HepG2 (cell line): ENCODE data around the gene P2RY12. TPM values are rescaled to one million over a fixed set of nuclear protein-coding genes. Genes with fewer than 3 reads are reported as not detected.

Experiments
- ATAC-seq: fragments of 200-7000 bp; cut with Tn5 transposase; 3 replicates; pipeline ENCODE4 v1.9.1; 2020; ENCODE audit warnings: mild to moderate bottlenecking, moderate library complexity
- BruUV-seq: library from RNA; stranded (reverse); fragments of 400-500 nt; replicated peaks from 2 replicates; lab custom pipeline; 2021; lab: Mats Ljungman, UMichigan
- CTCF ChIA-PET: fragments of 300-600 bp; formaldehyde crosslinking; extraction: SDS; loops from one replicate; lab custom pipeline; 2021; ENCODE audit warnings: low total read pairs, inconsistent platforms, low intra/inter-chr PET ratio; lab: Yijun Ruan, JAX
- POLR2A ChIA-PET: fragments of 350-600 bp; sonication (Branson Sonifier 250); formaldehyde crosslinking; loops from one replicate; lab custom pipeline; 2020; ENCODE audit warnings: antibody characterized with exemption, inconsistent platforms; lab: Yijun Ruan, JAX
- DNase-seq: peaks from one replicate; pipeline ENCODE4 v3.0.0-alpha.2; 2015; ENCODE audit warnings: low spot score
- FAIRE-seq: peaks from 3 replicates; lab custom pipeline; 2011; peaks lifted over from hg19 to GRCh38; lab: Jason Lieb, UNC
- H2AFZ ChIP-seq: one replicate; pipeline ENCODE4 v1.6.1; 2011; ENCODE audit warnings: low read length, inconsistent platforms
- H3K27ac ChIP-seq: fragments of 300-600 bp; 3 replicates; pipeline ENCODE4 v1.8.0; 2011; ENCODE audit warnings: mixed run types, mild to moderate bottlenecking, mixed read lengths, low read length, inconsistent platforms; ENCODE audit not compliant: insufficient read depth; ENCODE audit errors: extremely low read length
- H3K27me3 ChIP-seq, 2 experiments: fragments of 200-600 bp in 1 of 2; 2 replicates in 1 of 2; 3 replicates in 1 of 2; pipeline versions ENCODE4 v1.6.0 to v1.8.0; 2011; ENCODE audit warnings: low read length in 2 of 2, mild to moderate bottlenecking in 2 of 2, moderate library complexity in 2 of 2, inconsistent platforms in 1 of 2; ENCODE audit not compliant: insufficient read depth in 2 of 2, control insufficient read depth in 1 of 2
- H3K36me3 ChIP-seq, 2 experiments: fragments of 200-600 bp in 1 of 2; replicated peaks in 1 of 2; 2 replicates in 1 of 2; 3 replicates in 1 of 2; pipeline versions ENCODE4 v1.5.1 to v1.8.0; 2011; ENCODE audit warnings: low read length in 2 of 2, inconsistent platforms in 1 of 2; ENCODE audit not compliant: insufficient read depth in 2 of 2, control insufficient read depth in 1 of 2
- H3K4me1 ChIP-seq: 2 replicates; pipeline ENCODE4 v1.5.1; 2012; ENCODE audit warnings: low read length, inconsistent platforms; ENCODE audit not compliant: insufficient read depth
- H3K4me2 ChIP-seq: 2 replicates; pipeline ENCODE4 v1.6.0; 2011; ENCODE audit warnings: low read depth, low read length, inconsistent platforms
- H3K4me3 ChIP-seq, 3 experiments: fragments of 200-600 bp in 1 of 3; sonication (generic), shearing (Covaris generic) in 1 of 3; replicated peaks in 1 of 3; 2 replicates each; pipeline ENCODE4 v1.5.1; 2011 to 2016; ENCODE audit warnings: low read length in 3 of 3, inconsistent platforms in 2 of 3, low read depth in 2 of 3, mild to moderate bottlenecking in 2 of 3, control low read depth in 1 of 3, mixed read lengths in 1 of 3; ENCODE audit not compliant: insufficient read depth in 1 of 3
- H3K79me2 ChIP-seq: one replicate; pipeline ENCODE4 v1.6.1; 2011; ENCODE audit warnings: low read length, inconsistent platforms; ENCODE audit not compliant: insufficient read depth
- H3K9ac ChIP-seq: 2 replicates; pipeline ENCODE4 v1.6.0; 2011; ENCODE audit warnings: mild to moderate bottlenecking, low read depth, low read length, inconsistent platforms; ENCODE audit not compliant: insufficient read depth
- H3K9me3 ChIP-seq: 2 replicates; pipeline ENCODE4 v1.5.1; 2012; ENCODE audit warnings: mild to moderate bottlenecking, low read length
- H4K20me1 ChIP-seq: 2 replicates; pipeline ENCODE4 v1.6.0; 2011; ENCODE audit warnings: inconsistent platforms, mild to moderate bottlenecking, low read length, moderate library complexity; ENCODE audit not compliant: insufficient read depth
- ATM ChIP-seq: fragments of 450-650 bp; IDR thresholded peaks from 2 replicates; pipeline ENCODE4 v1.7.1; 2017; ENCODE audit warnings: mild to moderate bottlenecking, borderline replicate concordance
- BCL6 ChIP-seq: IDR thresholded peaks from 2 replicates; pipeline ENCODE4 v1.6.1; 2016; ENCODE audit warnings: missing genetic modification reagents, missing compliant biosample characterization
- RARG ChIP-seq: sonication (generic); formaldehyde crosslinking; IDR thresholded peaks from 2 replicates; pipeline ENCODE4 v1.4.0; 2020; ENCODE audit warnings: low read depth, mild to moderate bottlenecking, missing genetic modification reagents
- RFXANK ChIP-seq: IDR thresholded peaks from 2 replicates; pipeline ENCODE4 v1.6.1; 2016
- SMARCC2 ChIP-seq: fragments of 450-650 bp; IDR thresholded peaks from 2 replicates; pipeline ENCODE4 v1.6.1; 2017; ENCODE audit warnings: antibody characterized with exemption, mild to moderate bottlenecking
- THAP7 ChIP-seq: sonication (generic); formaldehyde crosslinking; IDR thresholded peaks from 2 replicates; pipeline ENCODE4 v1.8.1; 2023; ENCODE audit warnings: mild to moderate bottlenecking, missing genetic modification reagents
- ZBTB8A ChIP-seq: sonication (generic); formaldehyde crosslinking; IDR thresholded peaks from 2 replicates; pipeline ENCODE4 v1.4.0; 2020; ENCODE audit warnings: mild to moderate bottlenecking, low read depth, missing genetic modification reagents, borderline replicate concordance
- ZNF326 ChIP-seq: sonication (generic); formaldehyde crosslinking; IDR thresholded peaks from 2 replicates; pipeline ENCODE4 v1.4.0; 2020; ENCODE audit warnings: missing genetic modification reagents, borderline replicate concordance
- ZNF629 ChIP-seq: sonication (generic); formaldehyde crosslinking; conservative IDR thresholded peaks from 2 replicates; pipeline ENCODE4 v1.5.0; 2020; ENCODE audit warnings: missing genetic modification reagents
- ZNF691 ChIP-seq: sonication (generic); formaldehyde crosslinking; IDR thresholded peaks from 2 replicates; pipeline ENCODE4 v1.4.0; 2020; ENCODE audit warnings: missing genetic modification reagents, low read depth, mild to moderate bottlenecking, borderline replicate concordance
- ZNF850 ChIP-seq: sonication (generic); formaldehyde crosslinking; conservative IDR thresholded peaks from 2 replicates; pipeline ENCODE4 v1.9.0; 2021; ENCODE audit warnings: mild to moderate bottlenecking, missing genetic modification reagents
- WGBS: methylation state at CpG from one replicate; pipeline ENCODE4 v1.1.6; 2017; ENCODE audit warnings: low lambda C conversion rate; 5-methylcytosine and 5-hydroxymethylcytosine counted together
- in situ Hi-C: cut with HindIII; loops from 2 replicates; pipeline ENCODE4 v1.10.0; 2017; ENCODE audit warnings: low pct_unique_long_range_greater_than_20kb; ENCODE audit not compliant: extremely low pct_ligation_motif_present
- intact Hi-C: fragments of 100-400 bp; cut with micrococcal nuclease; formaldehyde crosslinking; loops from one replicate; pipeline ENCODE4 v1.10.0; 2022; ENCODE audit not compliant: unreplicated experiment
- polyA plus RNA-seq, 8 experiments: library from polyadenylated mRNA; depleted of rRNA in 3 of 8; stranded (reverse) in 7 of 8; unstranded in 1 of 8; fragments of >200 nt; fragmentation: Illumina TruSeq in 4 of 8; extraction: Trizol in 4 of 8; gene quantifications; 2 replicates each; pipeline versions ENCODE4 v1.2.1 to v1.2.3, GENCODE V29; 2011 to 2016; ENCODE audit warnings: low read depth in 4 of 8, missing spikeins in 1 of 8, mixed read lengths in 1 of 8; ENCODE audit not compliant: insufficient read depth in 1 of 8
- total RNA-seq, 5 experiments: library from RNA; depleted of rRNA; stranded (reverse); fragments of >200 nt; fragmentation: Illumina TruSeq; extraction: Trizol; gene quantifications; 2 replicates each; pipeline ENCODE4 v1.2.3, GENCODE V29; 2016; ENCODE audit warnings: low read depth in 1 of 5

The P2RY12 gene
- total and polyA plus RNA-seq, 2 of the 13 experiments (the other 11 are each of a cell fraction or from before 2014, with no cell fraction given) = not detected

DNA sequence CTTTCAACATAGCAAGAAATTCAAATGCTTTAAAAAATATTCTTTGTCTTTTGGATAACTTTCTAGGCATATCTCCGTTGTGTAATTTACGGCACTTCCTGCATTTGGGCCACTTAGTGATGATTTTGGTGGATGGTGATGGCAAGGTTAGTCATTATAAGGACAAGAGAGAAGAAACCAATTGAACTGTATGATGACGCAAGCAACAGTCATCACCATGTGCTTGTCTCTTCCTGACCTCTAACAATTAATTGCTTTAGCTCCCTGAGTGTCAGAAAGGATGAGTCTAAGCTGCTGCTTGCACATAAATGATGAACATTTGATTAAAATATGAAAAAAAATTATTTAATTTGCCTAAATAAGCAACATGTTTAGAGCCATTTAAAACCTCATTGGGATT is 11.3 kb upstream of the P2RY12 start:
- Histone ChIP-seq H3K9me3 (no peaks in the 10 kb centered on the region), H3K4me1 (no peaks in the 10 kb centered on the region), H3K27me3 (no peaks in the 10 kb centered on the region), H3K4me3 (no peak overlapping the region), H3K27ac (no peak overlapping the region), H2AFZ (no peak overlapping the region), H3K9ac (no peak overlapping the region), H3K4me2 (no peak overlapping the region), H3K36me3 (no peaks in the 10 kb centered on the region), H4K20me1 (no peaks in the 10 kb centered on the region), H3K79me2 (no peaks in the 10 kb centered on the region)
- POLR2A ChIA-PET = no interaction called here
- 42% methylated on average over 3 of the region's 3 CpGs for WGBS
- no peak for FAIRE-seq
- intact Hi-C loops = no loop called here
- CTCF ChIA-PET = no interaction called here
- no peak for DNase-seq
- in situ Hi-C loops = no loop called here
- TF ChIP-seq SMARCC2 (no peak), ZBTB8A (CRISPR knock-in tag) (no peak), ZNF326 (CRISPR knock-in tag) (no peak), ZNF850 (CRISPR knock-in tag) (no peak), ZNF691 (CRISPR knock-in tag) (no peak), THAP7 (CRISPR knock-in tag) (no peak), RARG (CRISPR knock-in tag) (no peak), RFXANK (no peak), BCL6 (CRISPR knock-in tag) (no peak), ZNF629 (no peak), ATM (no peak)
- TF ChIP-seq, all 625 proteins: peak for 0
- ATAC-seq = no peak
- no TSS peak for BruUV-seq
